SK-N-SH (cell line): ENCODE results near the gene FASTK. TPM values are rescaled to one million over a fixed set of nuclear protein-coding genes. Genes with fewer than 3 reads are reported as not detected.

Experiments used
- CTCF ChIA-PET: fragments of 300-600, 350-600 bp; formaldehyde crosslinking; extraction: SDS; loops from one replicate; lab custom pipeline; 2021; lab: Yijun Ruan, JAX
- POLR2A ChIA-PET: fragments of 350-600 bp; sonication (Branson Sonifier 250); formaldehyde crosslinking; extraction: SDS; loops from one replicate; lab custom pipeline; 2020; ENCODE audit warnings: antibody characterized with exemption, inconsistent platforms; lab: Yijun Ruan, JAX
- DNase-seq: peaks from one replicate; pipeline ENCODE4 v3.0.0; 2012
- H2AFZ ChIP-seq: fragments of 200-600 bp; sonication (generic); 2 replicates; pipeline ENCODE4 v1.8.1; 2016; ENCODE audit warnings: antibody characterized with exemption, mild to moderate bottlenecking, low read depth
- H3F3A ChIP-seq: fragments of 200-600 bp; sonication (generic); replicated peaks from 2 replicates; pipeline ENCODE3; 2016; ENCODE audit warnings: antibody characterized with exemption, mild to moderate bottlenecking; ENCODE audit not compliant: insufficient read depth
- H3K27ac ChIP-seq, 2 experiments: fragments of 200-500 bp in 1 of 2; fragments of 200-600 bp in 1 of 2; sonication (Bioruptor generic) in 1 of 2; sonication (generic), shearing (Covaris generic) in 1 of 2; 2 replicates each; pipeline versions ENCODE4 v1.5.1 to v1.6.1; 2014 to 2016; ENCODE audit warnings: low read depth in 2 of 2, inconsistent platforms in 1 of 2, low read length in 1 of 2, mild to moderate bottlenecking in 1 of 2, mixed read lengths in 1 of 2
- H3K27me3 ChIP-seq: fragments of 200-600 bp; sonication (generic), shearing (Covaris generic); 2 replicates; pipeline ENCODE4 v1.6.1; 2016; ENCODE audit warnings: mixed run types; ENCODE audit not compliant: insufficient read depth
- H3K36me3 ChIP-seq, 2 experiments: fragments of 200-500 bp in 1 of 2; fragments of 200-600 bp in 1 of 2; sonication (Bioruptor generic) in 1 of 2; sonication (generic) in 1 of 2; replicated peaks in 1 of 2; 2 replicates each; pipeline versions ENCODE3 to v1.5.1; 2014 to 2016; ENCODE audit warnings: low read length in 1 of 2, mild to moderate bottlenecking in 1 of 2; ENCODE audit not compliant: insufficient read depth in 2 of 2, control insufficient read depth in 1 of 2
- H3K4me1 ChIP-seq, 2 experiments: fragments of 200-500 bp in 1 of 2; fragments of 200-600 bp in 1 of 2; sonication (Bioruptor generic) in 1 of 2; sonication (generic), shearing (Covaris generic) in 1 of 2; 2 replicates each; pipeline versions ENCODE4 v1.5.1 to v1.6.1; 2014 to 2016; ENCODE audit warnings: low read depth in 1 of 2, low read length in 1 of 2, mixed run types in 1 of 2; ENCODE audit not compliant: insufficient read depth in 2 of 2, control insufficient read depth in 1 of 2
- H3K4me2 ChIP-seq: fragments of 200-600 bp; sonication (generic), shearing (Covaris generic); 2 replicates; pipeline ENCODE4 v1.6.1; 2017; ENCODE audit warnings: mixed run types
- H3K4me3 ChIP-seq, 2 experiments: fragments of 200-500 bp in 1 of 2; fragments of 200-600 bp in 1 of 2; sonication (Bioruptor generic) in 1 of 2; sonication (generic), shearing (Covaris generic) in 1 of 2; 2 replicates each; pipeline versions ENCODE4 v1.5.1 to v1.8.1; 2014 to 2016; ENCODE audit warnings: low read depth in 2 of 2, inconsistent platforms in 1 of 2, low read length in 1 of 2, mild to moderate bottlenecking in 1 of 2, mixed read lengths in 1 of 2, moderate library complexity in 1 of 2
- H3K79me2 ChIP-seq: fragments of 200-600 bp; sonication (generic); 2 replicates; pipeline ENCODE4 v1.8.1; 2017; ENCODE audit warnings: mild to moderate bottlenecking; ENCODE audit not compliant: insufficient read depth
- H3K9ac ChIP-seq: fragments of 200-600 bp; sonication (generic); 2 replicates; pipeline ENCODE4 v1.6.1; 2017; ENCODE audit warnings: mixed run types
- H3K9me2 ChIP-seq: fragments of 200-600 bp; sonication (generic); 2 replicates; pipeline ENCODE4 v1.6.1; 2017; ENCODE audit warnings: mixed run types
- H3K9me3 ChIP-seq: fragments of 200-600 bp; sonication (generic); 2 replicates; pipeline ENCODE4 v1.6.1; 2017; ENCODE audit warnings: mixed run types, mild to moderate bottlenecking, moderate library complexity
- H4K20me1 ChIP-seq: fragments of 200-600 bp; sonication (generic); 2 replicates; pipeline ENCODE4 v1.6.1; 2017; ENCODE audit warnings: mild to moderate bottlenecking, mixed run types; ENCODE audit not compliant: insufficient read depth
- CHD2 ChIP-seq: fragments of 150-350 bp; IDR thresholded peaks from 2 replicates; pipeline ENCODE4 v1.6.1; 2018; ENCODE audit warnings: low read length; ENCODE audit not compliant: partially characterized antibody
- ELF1 ChIP-seq: IDR thresholded peaks from 2 replicates; pipeline ENCODE4 v1.4.0; 2012
- EZH2phosphoT487 ChIP-seq: fragments of 200-600 bp; sonication (generic); IDR thresholded peaks from 2 replicates; pipeline ENCODE4 v1.6.1; 2017; ENCODE audit warnings: low read depth, mixed run types, mild to moderate bottlenecking, antibody characterized with exemption, moderate library complexity, borderline replicate concordance
- GABPA ChIP-seq: IDR thresholded peaks from 2 replicates; pipeline ENCODE4 v1.4.0; 2012; ENCODE audit warnings: low read depth, mild to moderate bottlenecking
- JUND ChIP-seq: IDR thresholded peaks from 2 replicates; pipeline ENCODE4 v1.4.0; 2012
- MAX ChIP-seq: IDR thresholded peaks from 2 replicates; pipeline ENCODE4 v1.4.0; 2012; ENCODE audit warnings: low read depth
- MEF2A ChIP-seq: IDR thresholded peaks from 2 replicates; pipeline ENCODE4 v1.4.0; 2012; ENCODE audit warnings: low read depth, borderline replicate concordance
- MXI1 ChIP-seq: IDR thresholded peaks from 2 replicates; pipeline ENCODE4 v1.6.1; 2012; ENCODE audit warnings: mild to moderate bottlenecking, low read depth, low read length, improper control_type of control experiment
- NFIC ChIP-seq: IDR thresholded peaks from 2 replicates; pipeline ENCODE4 v1.4.0; 2012; ENCODE audit warnings: borderline replicate concordance
- NRF1 ChIP-seq: IDR thresholded peaks from 2 replicates; pipeline ENCODE4 v1.6.1; 2012; ENCODE audit warnings: low read depth, mild to moderate bottlenecking, low read length
- PBX3 ChIP-seq: IDR thresholded peaks from 2 replicates; pipeline ENCODE4; 2012
- POLR2AphosphoS5 ChIP-seq: IDR thresholded peaks from 2 replicates; pipeline ENCODE4 v1.6.1; 2012; ENCODE audit warnings: low read depth, low read length
- RAD21 ChIP-seq: IDR thresholded peaks from 2 replicates; pipeline ENCODE4 v1.6.1; 2012; ENCODE audit warnings: mild to moderate bottlenecking, low read length
- RCOR1 ChIP-seq: fragments of 150-350 bp; IDR thresholded peaks from 2 replicates; pipeline ENCODE4 v1.6.1; 2017; ENCODE audit warnings: antibody characterized with exemption, low read length
- RFX5 ChIP-seq: IDR thresholded peaks from 2 replicates; pipeline ENCODE4 v1.6.1; 2012; ENCODE audit warnings: mild to moderate bottlenecking, improper control_type of control experiment, low read length
- SIN3A ChIP-seq: IDR thresholded peaks from 2 replicates; pipeline ENCODE4 v1.6.1; 2012; ENCODE audit warnings: low read depth, mild to moderate bottlenecking, low read length, moderate library complexity, borderline replicate concordance
- TCF12 ChIP-seq: IDR thresholded peaks from 2 replicates; pipeline ENCODE4 v1.4.0; 2012
- TEAD4 ChIP-seq: IDR thresholded peaks from 2 replicates; pipeline ENCODE4 v1.4.0; 2012; ENCODE audit warnings: mild to moderate bottlenecking, borderline replicate concordance; ENCODE audit not compliant: insufficient read depth
- YY1 ChIP-seq: IDR thresholded peaks from 2 replicates; pipeline ENCODE4 v1.4.0; 2012; ENCODE audit warnings: low read depth, mild to moderate bottlenecking
- WGBS: methylation state at CpG from one replicate; pipeline ENCODE4 v1.1.6; 2017; ENCODE audit warnings: low lambda C conversion rate; 5-methylcytosine and 5-hydroxymethylcytosine counted together
- polyA plus RNA-seq, 3 experiments: library from polyadenylated mRNA; depleted of rRNA; stranded (reverse); fragments of >200 nt; gene quantifications; 2 replicates each; pipeline ENCODE4 v1.2.3, GENCODE V29; 2012

FASTK gene
- polyA plus RNA-seq, 1 of the 3 experiments (the other 2 are of a cell fraction): 125 TPM

- Histone ChIP-seq H3K27me3 (no peaks in the 10 kb centered on the region), H3F3A (peaks cover 26% of the 10 kb centered on the region), H3K36me3 (peaks cover 13 to 35% of the 10 kb centered on the region in 2 experiments), H3K9ac (no peak overlapping the region; the same call in 1 of the 2 replicates), H2AFZ (no peak overlapping the region), H3K4me1 (peaks cover 24 to 35% of the 10 kb centered on the region in 2 experiments), H3K9me2 (no peaks in the 10 kb centered on the region)
- 87% methylated on average over 10 of the region's 14 CpGs for WGBS
- POLR2A ChIA-PET: no interaction called here
- CTCF ChIA-PET: interaction anchor here (0.6 to 18.7 kb wide), 20 partner anchors 10 to 1854 kb away, joined by 3 to 474 read pairs (median 5); partner anchors contain the start of genes AGAP3, FASTK, GBX1 and TMUB1
- no peak for TF ChIP-seq NFIC
- no peak for TF ChIP-seq YY1
- TF ChIP-seq TCF12: no peak
- no peak for TF ChIP-seq POLR2AphosphoS5
- TF ChIP-seq MXI1: no peak
- TF ChIP-seq ELF1: no peak
- no peak for TF ChIP-seq TEAD4
- TF ChIP-seq MEF2A: no peak
- TF ChIP-seq JUND: no peak
- TF ChIP-seq RCOR1: no peak
- TF ChIP-seq SIN3A: no peak
- no peak for TF ChIP-seq PBX3
- TF ChIP-seq GABPA: no peak
- no peak for TF ChIP-seq RAD21
- TF ChIP-seq, all 33 proteins: peak for 0
- H3K27ac ChIP-seq: peak overlapping the region in 1 of 2 experiments; percentile 18; a peak in 1 of 4 replicates
- peak overlapping the region; percentile 20 to 37; a peak in 2 of 4 replicates for H3K4me3 ChIP-seq
- DNase-seq: peak; percentile 49
- H3K4me2 ChIP-seq: peak overlapping the region; percentile 53; the same call in 1 of the 2 replicates
- no peaks in the 10 kb centered on the region for H3K9me3 ChIP-seq
- H3K79me2 ChIP-seq: peaks cover 56% of the 10 kb centered on the region
- peaks cover 62% of the 10 kb centered on the region for H4K20me1 ChIP-seq
Observed at GRCh38 chr7:151115836-151116418, 35.3 kb upstream of the FASTK start.

GRCh38 chr7:151115121-151115835 is 34.7 kb upstream of the FASTK start:
- H3K27ac ChIP-seq: peak overlapping the region in 1 of 2 experiments; percentile 18; a peak in 1 of 4 replicates
- peaks cover 62% of the 10 kb centered on the region for H3K79me2 ChIP-seq
- peaks cover 31% of the 10 kb centered on the region for H3F3A ChIP-seq
- ChIA-PET CTCF (interaction anchor here (0.5 to 18.7 kb wide), 23 partner anchors 11 to 1853 kb away, joined by 3 to 474 read pairs (median 6); partner anchors contain the start of genes AGAP3, FASTK, GBX1 and TMUB1), POLR2A (no interaction called here)
- peaks cover 69% of the 10 kb centered on the region for H4K20me1 ChIP-seq
- no peaks in the 10 kb centered on the region for H3K9me3 ChIP-seq
- no peak for TF ChIP-seq RFX5
- TF ChIP-seq TEAD4: no peak
- peak; percentile 23; the same call in 1 of the 2 replicates for TF ChIP-seq NRF1
- no peak for TF ChIP-seq EZH2phosphoT487
- TF ChIP-seq MAX: no peak
- no peak for TF ChIP-seq CHD2
- peak; percentile 84 for DNase-seq
- peaks cover 24 to 38% of the 10 kb centered on the region in 2 experiments for H3K4me1 ChIP-seq
- no peak overlapping the region; the same call in 1 of the 2 replicates for H3K9ac ChIP-seq
- peak overlapping the region; percentile 20 to 37; a peak in 3 of 4 replicates for H3K4me3 ChIP-seq
- no peaks in the 10 kb centered on the region for H3K9me2 ChIP-seq
- H3K4me2 ChIP-seq: peak overlapping the region; percentile 53; the same call in 1 of the 2 replicates
- 63% methylated on average over 68 of the region's 114 CpGs for WGBS
- H2AFZ ChIP-seq: no peak overlapping the region
- H3K36me3 ChIP-seq: peaks cover 13 to 29% of the 10 kb centered on the region in 2 experiments
- H3K27me3 ChIP-seq: no peaks in the 10 kb centered on the region
